ENCODE measurements around the gene SLC24A3. TPM values are rescaled to one million over a fixed set of nuclear protein-coding genes. Genes with fewer than 3 reads are reported as not detected.
A peak's percentile ranks its signal among the peaks of the same experiment; 100 is the strongest.

The SLC24A3 gene
- total and polyA plus RNA-seq, 11 donors: 0.26 to 3.9 (median 0.77) TPM

DNA sequence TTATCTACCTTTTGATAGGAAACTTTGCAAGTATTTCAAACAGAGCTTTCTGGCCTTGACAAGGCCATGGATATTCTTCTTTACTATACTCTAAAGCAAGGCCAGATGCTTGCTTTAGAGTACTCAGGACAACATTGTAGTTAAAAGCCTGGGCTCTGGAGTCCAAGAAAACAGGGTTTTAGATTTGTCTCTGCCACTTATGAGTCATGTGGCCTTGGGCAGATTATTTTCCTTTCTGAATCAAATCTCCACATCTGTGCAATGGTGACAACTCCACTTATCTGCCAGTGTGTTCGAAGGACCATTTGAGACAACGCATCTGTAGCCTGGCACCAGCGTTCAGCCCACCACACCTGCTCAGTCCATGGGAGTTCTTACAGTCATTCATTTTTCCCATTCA lies 279.7 kb downstream of the SLC24A3 start:
- Histone ChIP-seq H3K4me1 (peaks cover 0 to 26% (median 0%) of the 10 kb centered on the region in 12 donors), H3K27me3 (peaks cover 0 to 2% (median 0%) of the 10 kb centered on the region in 9 donors), H3K4me3 (no peak overlapping the region), H3K9me3 (no peaks in the 10 kb centered on the region), H3K36me3 (no peaks in the 10 kb centered on the region), H3K27ac (no peak overlapping the region)
- intact Hi-C loops (cut with DNase I): no loop called here
- no peak for TF ChIP-seq POLR2A (IDR thresholded peaks at IDR 0.05)
- TF ChIP-seq, protein P1, sequence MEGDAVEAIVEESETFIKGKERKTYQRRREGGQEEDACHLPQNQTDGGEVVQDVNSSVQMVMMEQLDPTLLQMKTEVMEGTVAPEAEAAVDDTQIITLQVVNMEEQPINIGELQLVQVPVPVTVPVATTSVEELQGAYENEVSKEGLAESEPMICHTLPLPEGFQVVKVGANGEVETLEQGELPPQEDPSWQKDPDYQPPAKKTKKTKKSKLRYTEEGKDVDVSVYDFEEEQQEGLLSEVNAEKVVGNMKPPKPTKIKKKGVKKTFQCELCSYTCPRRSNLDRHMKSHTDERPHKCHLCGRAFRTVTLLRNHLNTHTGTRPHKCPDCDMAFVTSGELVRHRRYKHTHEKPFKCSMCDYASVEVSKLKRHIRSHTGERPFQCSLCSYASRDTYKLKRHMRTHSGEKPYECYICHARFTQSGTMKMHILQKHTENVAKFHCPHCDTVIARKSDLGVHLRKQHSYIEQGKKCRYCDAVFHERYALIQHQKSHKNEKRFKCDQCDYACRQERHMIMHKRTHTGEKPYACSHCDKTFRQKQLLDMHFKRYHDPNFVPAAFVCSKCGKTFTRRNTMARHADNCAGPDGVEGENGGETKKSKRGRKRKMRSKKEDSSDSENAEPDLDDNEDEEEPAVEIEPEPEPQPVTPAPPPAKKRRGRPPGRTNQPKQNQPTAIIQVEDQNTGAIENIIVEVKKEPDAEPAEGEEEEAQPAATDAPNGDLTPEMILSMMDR (IDR thresholded peaks at IDR 0.05): no peak
- 79 to 92% (median 89%) methylated on average over 3 of the region's 3 CpGs for WGBS, 4 donors
- ATAC-seq (no peak), DNase-seq (no peak)

DNA sequence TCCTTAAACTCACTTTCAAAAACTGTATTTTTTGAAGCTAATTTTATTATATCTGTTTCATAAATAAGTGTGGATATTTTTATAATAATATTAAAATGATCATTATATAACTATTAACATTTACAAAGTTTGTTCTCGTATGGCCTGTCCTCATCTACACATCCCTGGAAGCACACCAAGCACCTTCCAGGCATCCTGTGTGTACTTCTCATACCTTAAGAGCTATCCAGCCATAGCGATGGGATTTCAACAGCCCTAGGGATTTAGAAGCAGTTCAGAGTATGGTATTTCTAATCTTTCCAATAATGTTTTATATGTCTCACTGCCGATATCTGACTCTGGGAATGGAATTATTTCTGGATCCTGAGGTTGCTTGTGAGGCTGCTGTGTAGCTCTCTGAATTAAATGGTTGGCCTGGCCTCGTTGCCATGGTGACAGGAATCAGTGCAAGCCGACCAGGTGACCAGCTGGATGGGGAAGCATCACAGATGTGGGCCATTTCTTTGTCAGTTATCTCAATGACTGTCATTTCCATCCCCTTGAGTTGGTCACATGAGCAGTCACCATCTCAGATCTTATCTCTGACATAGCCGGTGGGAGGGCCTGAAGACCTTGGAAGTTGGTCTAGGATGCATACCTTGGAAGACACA lies 280.4 kb downstream of the SLC24A3 start:
- DNase-seq (no peak), ATAC-seq (no peak)
- Histone ChIP-seq H3K4me1 (peaks cover 0 to 26% (median 0%) of the 10 kb centered on the region in 12 donors), H3K27ac (no peak overlapping the region), H3K36me3 (no peaks in the 10 kb centered on the region), H3K27me3 (peaks cover 0 to 2% (median 0%) of the 10 kb centered on the region in 9 donors), H3K9me3 (no peaks in the 10 kb centered on the region), H3K4me3 (no peak overlapping the region)
- intact Hi-C loops (cut with DNase I): no loop called here
- TF ChIP-seq, protein P1 (IDR thresholded peaks at IDR 0.05): no peak
- no peak for TF ChIP-seq POLR2A (IDR thresholded peaks at IDR 0.05)
- 71 to 74% (median 71%) methylated on average over 6 of the region's 6 CpGs for WGBS, 4 donors

DNA sequence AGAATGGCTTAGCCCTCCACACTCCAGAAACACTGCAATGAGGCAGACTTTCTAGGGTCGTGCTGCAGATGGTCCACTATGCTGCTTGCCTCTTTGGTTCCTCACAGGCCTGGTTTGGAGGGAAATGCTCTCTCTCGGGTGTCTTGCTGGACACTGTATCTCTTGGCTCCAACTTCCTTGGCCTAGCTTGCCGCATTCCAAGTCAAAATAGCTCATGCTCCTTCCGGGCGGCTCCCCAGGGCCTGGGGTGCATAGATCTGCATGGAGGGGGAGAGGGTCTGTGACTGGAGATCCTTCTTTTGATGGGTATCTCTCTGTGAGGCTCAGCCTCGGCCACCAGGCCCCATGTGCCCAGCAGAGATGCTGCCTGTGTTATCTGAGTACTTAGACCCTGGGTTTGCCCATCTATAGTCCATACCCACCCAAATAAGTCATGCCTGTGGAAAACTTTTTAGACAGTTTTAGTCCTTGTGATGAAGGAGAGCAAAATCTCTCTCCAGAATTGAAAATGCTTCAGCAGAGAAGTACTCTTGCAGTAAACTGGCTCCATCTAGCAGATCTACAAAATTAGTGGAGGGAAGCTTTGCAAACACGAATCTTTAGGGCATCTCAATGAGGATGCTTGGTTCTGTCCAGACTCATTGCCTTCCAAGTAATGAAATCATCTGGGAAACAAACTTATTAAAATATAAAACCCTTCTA lies 281.5 kb downstream of the SLC24A3 start:
- H3K36me3 ChIP-seq: no peaks in the 10 kb centered on the region
- H3K27ac ChIP-seq: peak overlapping the region in 2 of 12 donors; percentile 22 to 45
- peaks cover 0 to 3% (median 0%) of the 10 kb centered on the region in 9 donors for H3K27me3 ChIP-seq
- DNase-seq (peak in 2 of 5 donors; percentile 9 to 31), ATAC-seq (peak in 2 of 4 donors; percentile 15 to 34)
- 48 to 59% (median 54%) methylated on average over 7 of the region's 7 CpGs for WGBS, 4 donors
- H3K9me3 ChIP-seq: no peaks in the 10 kb centered on the region
- no peak for TF ChIP-seq POLR2A (IDR thresholded peaks at IDR 0.05)
- TF ChIP-seq, protein P1 (IDR thresholded peaks at IDR 0.05): peak in 2 of 12 donors; percentile 5 to 19
- peaks cover 0 to 26% (median 0%) of the 10 kb centered on the region in 12 donors for H3K4me1 ChIP-seq
- intact Hi-C loops (cut with DNase I): no loop called here
- H3K4me3 ChIP-seq: no peak overlapping the region

GRCh38 chr20:19495905-19496703 lies 283.7 kb downstream of the SLC24A3 start:
- 67 to 80% (median 73%) methylated on average over 11 to 12 of the region's 12 CpGs for WGBS, 4 donors
- TF ChIP-seq, protein P1 (IDR thresholded peaks at IDR 0.05): no peak

More at GRCh38 chr20:19495905-19496703, 283.7 kb downstream of the SLC24A3 start:
- intact Hi-C loops (cut with DNase I): no loop called here
- no peak overlapping the region for H3K4me3 ChIP-seq
- H3K27me3 ChIP-seq: peaks cover 0 to 4% (median 0%) of the 10 kb centered on the region in 9 donors
- H3K36me3 ChIP-seq: no peaks in the 10 kb centered on the region
- DNase-seq: no peak
- peaks cover 0 to 26% (median 0%) of the 10 kb centered on the region in 12 donors for H3K4me1 ChIP-seq
- H3K27ac ChIP-seq: no peak overlapping the region
- no peaks in the 10 kb centered on the region for H3K9me3 ChIP-seq
- ATAC-seq: no peak

Data from heart left ventricle (tissue), 16 donors.